Measurements from ENCODE around the gene RAD23B. TPM values are rescaled to one million over a fixed set of nuclear protein-coding genes. Genes with fewer than 3 reads are reported as not detected.

Gene RAD23B
- total and polyA plus RNA-seq, 2 of the 13 experiments (the other 11 are each of a cell fraction or from before 2014, with no cell fraction given), result 133 to 156 TPM

- peaks cover 94% of the 10 kb centered on the region for H4K20me1 ChIP-seq (ENCODE audit: insufficient read depth, low read length)
- H3K4me1 ChIP-seq (ENCODE audit: insufficient read depth, low read length), result peaks cover 73% of the 10 kb centered on the region
- no peaks in the 10 kb centered on the region for H3K9me3 ChIP-seq (ENCODE audit: low read length)
- H3K9ac ChIP-seq (ENCODE audit: insufficient read depth, low read depth, low read length), result no peak overlapping the region
- in situ Hi-C loops (cut with HindIII; ENCODE audit: extremely low pct_ligation_motif_present, low pct_unique_long_range_greater_than_20kb) (no loop called here), intact Hi-C loops (cut with micrococcal nuclease; ENCODE audit: unreplicated experiment) (no loop called here)
- ChIA-PET CTCF (ENCODE audit: low intra/inter-chr PET ratio, low total read pairs) (no interaction called here), POLR2A (interaction anchor here (2.2 kb wide), 1 partner anchor 12 kb away, joined by 7 read pairs; the partner anchor contains the start of gene RAD23B)
- DNase-seq (ENCODE audit: low spot score), result no peak
- no peak for FAIRE-seq
- 0 out of 2 replicates have a peak overlapping the region, but pooled peaks have one; percentile 14 for H3K4me2 ChIP-seq (ENCODE audit: low read depth, low read length)
- WGBS (ENCODE audit: low lambda C conversion rate), result 24% methylated on average over 1 of the region's 1 CpG
- H2AFZ ChIP-seq (ENCODE audit: low read length), result no peak overlapping the region
- H3K79me2 ChIP-seq (ENCODE audit: insufficient read depth, low read length), result peaks cover 100% of the 10 kb centered on the region
- H3K4me3 ChIP-seq (replicated peaks in 1 of 3; ENCODE audit: insufficient read depth in 1 of 3, low read depth in 2 of 3, low read length in 3 of 3), result no peak overlapping the region
- peak overlapping the region; percentile 6 for H3K27ac ChIP-seq (ENCODE audit: extremely low read length, insufficient read depth, low read length)
- no peaks in the 10 kb centered on the region for H3K27me3 ChIP-seq (ENCODE audit: control insufficient read depth in 1 of 2, insufficient read depth in 2 of 2, low read length in 2 of 2)
- no TSS peak for BruUV-seq (replicated peaks)
- H3K36me3 ChIP-seq (replicated peaks in 1 of 2; ENCODE audit: control insufficient read depth in 1 of 2, insufficient read depth in 2 of 2, low read length in 2 of 2), result peaks cover 0 to 12% of the 10 kb centered on the region in 2 experiments; a peak in 4 of 5 replicates
- TF ChIP-seq ARID5B (CRISPR knock-in tag; IDR thresholded peaks at IDR 0.05) (0 out of 2 replicates have a peak, but pooled peaks have one; percentile 12), SOX6 (IDR thresholded peaks at IDR 0.05) (no peak), SOX6 (CRISPR knock-in tag; IDR thresholded peaks at IDR 0.05) (peak; percentile 23; the same call in 1 of the 2 replicates), GATAD2A (CRISPR knock-in tag; IDR thresholded peaks at IDR 0.05) (0 out of 2 replicates have a peak, but pooled peaks have one; percentile 21), HNF4A (CRISPR knock-in tag; IDR thresholded peaks at IDR 0.05) (peak; percentile 41; the same call in 1 of the 2 replicates), SOX13 (IDR thresholded peaks at IDR 0.05) (no peak), SOX13 (CRISPR knock-in tag; conservative IDR thresholded peaks at IDR 0.05 in 1 of 2, IDR thresholded peaks at IDR 0.05 in 1 of 2) (0 out of 4 replicates have a peak, but pooled peaks of 1 of the 2 experiments have one; percentile 18), ZNF205 (CRISPR knock-in tag; IDR thresholded peaks at IDR 0.05) (no peak), ZNF136 (CRISPR knock-in tag; IDR thresholded peaks at IDR 0.05; ENCODE audit: low read depth) (no peak), ZKSCAN5 (CRISPR knock-in tag; IDR thresholded peaks at IDR 0.05) (no peak), ELF4 (CRISPR knock-in tag; IDR thresholded peaks at IDR 0.05; ENCODE audit: borderline replicate concordance) (no peak)
- TF ChIP-seq, protein P1, sequence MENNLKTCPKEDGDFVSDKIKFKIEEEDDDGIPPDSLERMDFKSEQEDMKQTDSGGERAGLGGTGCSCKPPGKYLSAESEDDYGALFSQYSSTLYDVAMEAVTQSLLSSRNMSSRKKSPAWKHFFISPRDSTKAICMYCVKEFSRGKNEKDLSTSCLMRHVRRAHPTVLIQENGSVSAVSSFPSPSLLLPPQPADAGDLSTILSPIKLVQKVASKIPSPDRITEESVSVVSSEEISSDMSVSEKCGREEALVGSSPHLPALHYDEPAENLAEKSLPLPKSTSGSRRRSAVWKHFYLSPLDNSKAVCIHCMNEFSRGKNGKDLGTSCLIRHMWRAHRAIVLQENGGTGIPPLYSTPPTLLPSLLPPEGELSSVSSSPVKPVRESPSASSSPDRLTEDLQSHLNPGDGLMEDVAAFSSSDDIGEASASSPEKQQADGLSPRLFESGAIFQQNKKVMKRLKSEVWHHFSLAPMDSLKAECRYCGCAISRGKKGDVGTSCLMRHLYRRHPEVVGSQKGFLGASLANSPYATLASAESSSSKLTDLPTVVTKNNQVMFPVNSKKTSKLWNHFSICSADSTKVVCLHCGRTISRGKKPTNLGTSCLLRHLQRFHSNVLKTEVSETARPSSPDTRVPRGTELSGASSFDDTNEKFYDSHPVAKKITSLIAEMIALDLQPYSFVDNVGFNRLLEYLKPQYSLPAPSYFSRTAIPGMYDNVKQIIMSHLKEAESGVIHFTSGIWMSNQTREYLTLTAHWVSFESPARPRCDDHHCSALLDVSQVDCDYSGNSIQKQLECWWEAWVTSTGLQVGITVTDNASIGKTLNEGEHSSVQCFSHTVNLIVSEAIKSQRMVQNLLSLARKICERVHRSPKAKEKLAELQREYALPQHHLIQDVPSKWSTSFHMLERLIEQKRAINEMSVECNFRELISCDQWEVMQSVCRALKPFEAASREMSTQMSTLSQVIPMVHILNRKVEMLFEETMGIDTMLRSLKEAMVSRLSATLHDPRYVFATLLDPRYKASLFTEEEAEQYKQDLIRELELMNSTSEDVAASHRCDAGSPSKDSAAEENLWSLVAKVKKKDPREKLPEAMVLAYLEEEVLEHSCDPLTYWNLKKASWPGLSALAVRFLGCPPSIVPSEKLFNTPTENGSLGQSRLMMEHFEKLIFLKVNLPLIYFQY (CRISPR knock-in tag; IDR thresholded peaks at IDR 0.05; ENCODE audit: borderline replicate concordance), result no peak
- peak; percentile 29; the same call in 2 of the 3 replicates for ATAC-seq
Measured at GRCh38 chr9:107295995-107296394, 12.9 kb downstream of the RAD23B start.

All from HepG2 (cell line).